ENCODE data around the gene CDCP2. TPM values are rescaled to one million over a fixed set of nuclear protein-coding genes. Genes with fewer than 3 reads are reported as not detected.

Gene CDCP2
- total RNA-seq, 1 experiment from 2014 or later = not detected

DNA sequence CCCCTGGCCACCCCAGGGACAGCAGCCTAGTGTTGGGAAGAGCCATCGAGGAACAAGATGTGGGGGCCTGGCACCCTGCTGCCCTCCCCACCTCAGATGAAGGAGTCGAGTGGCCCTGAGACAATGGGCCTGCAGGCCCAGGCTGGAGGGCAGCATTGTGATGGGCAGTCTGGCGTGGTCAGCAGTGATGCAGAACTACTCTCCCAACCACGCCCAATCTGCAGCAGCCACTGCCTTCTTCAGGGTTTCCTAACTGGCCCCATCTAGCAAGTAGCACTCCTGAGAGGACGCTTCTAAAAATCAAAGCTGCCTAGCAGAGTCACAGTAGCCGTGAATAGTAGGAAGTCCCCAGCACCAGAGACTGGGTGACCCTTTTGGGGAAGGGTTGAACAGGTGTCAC is 18.5 kb downstream of the CDCP2 start:
- Mint-ChIP-seq H3K27me3 (ENCODE audit: low read depth) (peaks cover 3% of the 10 kb centered on the region; the same call in 1 of the 2 replicates), H3K27ac (no peak overlapping the region), H3K4me3 (no peak overlapping the region), H3K4me1 (peaks cover 35% of the 10 kb centered on the region), H3K36me3 (no peaks in the 10 kb centered on the region), H3K9me3 (no peaks in the 10 kb centered on the region)
- no peak for ATAC-seq
- DNase-seq (ENCODE audit: low spot score) = no peak
- ChIA-PET POLR2A (no interaction called here), CTCF (interaction anchor here (1.7 to 4.3 kb wide), 2 partner anchors 9 to 12 kb away, joined by 14 to 39 read pairs; no protein-coding TSS in a partner anchor)
- no peak for TF ChIP-seq ESRRA (CRISPR knock-in tag; IDR thresholded peaks at IDR 0.05; ENCODE audit: borderline replicate concordance)
- TF ChIP-seq, protein P1, sequence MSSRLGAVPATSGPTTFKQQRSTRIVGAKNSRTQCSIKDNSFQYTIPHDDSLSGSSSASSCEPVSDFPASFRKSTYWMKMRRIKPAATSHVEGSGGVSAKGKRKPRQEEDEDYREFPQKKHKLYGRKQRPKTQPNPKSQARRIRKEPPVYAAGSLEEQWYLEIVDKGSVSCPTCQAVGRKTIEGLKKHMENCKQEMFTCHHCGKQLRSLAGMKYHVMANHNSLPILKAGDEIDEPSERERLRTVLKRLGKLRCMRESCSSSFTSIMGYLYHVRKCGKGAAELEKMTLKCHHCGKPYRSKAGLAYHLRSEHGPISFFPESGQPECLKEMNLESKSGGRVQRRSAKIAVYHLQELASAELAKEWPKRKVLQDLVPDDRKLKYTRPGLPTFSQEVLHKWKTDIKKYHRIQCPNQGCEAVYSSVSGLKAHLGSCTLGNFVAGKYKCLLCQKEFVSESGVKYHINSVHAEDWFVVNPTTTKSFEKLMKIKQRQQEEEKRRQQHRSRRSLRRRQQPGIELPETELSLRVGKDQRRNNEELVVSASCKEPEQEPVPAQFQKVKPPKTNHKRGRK (CRISPR knock-in tag; IDR thresholded peaks at IDR 0.05; ENCODE audit: borderline replicate concordance) = no peak
- no peak for TF ChIP-seq KAT7 (CRISPR knock-in tag; IDR thresholded peaks at IDR 0.05; ENCODE audit: borderline replicate concordance)
- no peak for TF ChIP-seq JAZF1 (CRISPR knock-in tag; IDR thresholded peaks at IDR 0.05)
- TF ChIP-seq TP53 (CRISPR knock-in tag; IDR thresholded peaks at IDR 0.05) = no peak
- TF ChIP-seq, protein P2, sequence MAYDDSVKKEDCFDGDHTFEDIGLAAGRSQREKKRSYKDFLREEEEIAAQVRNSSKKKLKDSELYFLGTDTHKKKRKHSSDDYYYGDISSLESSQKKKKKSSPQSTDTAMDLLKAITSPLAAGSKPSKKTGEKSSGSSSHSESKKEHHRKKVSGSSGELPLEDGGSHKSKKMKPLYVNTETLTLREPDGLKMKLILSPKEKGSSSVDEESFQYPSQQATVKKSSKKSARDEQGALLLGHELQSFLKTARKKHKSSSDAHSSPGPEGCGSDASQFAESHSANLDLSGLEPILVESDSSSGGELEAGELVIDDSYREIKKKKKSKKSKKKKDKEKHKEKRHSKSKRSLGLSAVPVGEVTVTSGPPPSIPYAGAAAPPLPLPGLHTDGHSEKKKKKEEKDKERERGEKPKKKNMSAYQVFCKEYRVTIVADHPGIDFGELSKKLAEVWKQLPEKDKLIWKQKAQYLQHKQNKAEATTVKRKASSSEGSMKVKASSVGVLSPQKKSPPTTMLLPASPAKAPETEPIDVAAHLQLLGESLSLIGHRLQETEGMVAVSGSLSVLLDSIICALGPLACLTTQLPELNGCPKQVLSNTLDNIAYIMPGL (CRISPR knock-in tag; IDR thresholded peaks at IDR 0.05) = no peak
- no peak for TF ChIP-seq TEAD4 (CRISPR knock-in tag; IDR thresholded peaks at IDR 0.05)
- TF ChIP-seq HMGA2 (CRISPR knock-in tag; IDR thresholded peaks at IDR 0.05) = no peak
- no peak for TF ChIP-seq FOXJ3 (CRISPR knock-in tag; IDR thresholded peaks at IDR 0.05; ENCODE audit: borderline replicate concordance)
- TF ChIP-seq, protein P3, sequence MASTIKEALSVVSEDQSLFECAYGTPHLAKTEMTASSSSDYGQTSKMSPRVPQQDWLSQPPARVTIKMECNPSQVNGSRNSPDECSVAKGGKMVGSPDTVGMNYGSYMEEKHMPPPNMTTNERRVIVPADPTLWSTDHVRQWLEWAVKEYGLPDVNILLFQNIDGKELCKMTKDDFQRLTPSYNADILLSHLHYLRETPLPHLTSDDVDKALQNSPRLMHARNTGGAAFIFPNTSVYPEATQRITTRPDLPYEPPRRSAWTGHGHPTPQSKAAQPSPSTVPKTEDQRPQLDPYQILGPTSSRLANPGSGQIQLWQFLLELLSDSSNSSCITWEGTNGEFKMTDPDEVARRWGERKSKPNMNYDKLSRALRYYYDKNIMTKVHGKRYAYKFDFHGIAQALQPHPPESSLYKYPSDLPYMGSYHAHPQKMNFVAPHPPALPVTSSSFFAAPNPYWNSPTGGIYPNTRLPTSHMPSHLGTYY (CRISPR knock-in tag; IDR thresholded peaks at IDR 0.05) = no peak
- no peak for TF ChIP-seq ELF4 (CRISPR knock-in tag; IDR thresholded peaks at IDR 0.05; ENCODE audit: low read depth)
- TF ChIP-seq, protein P4, sequence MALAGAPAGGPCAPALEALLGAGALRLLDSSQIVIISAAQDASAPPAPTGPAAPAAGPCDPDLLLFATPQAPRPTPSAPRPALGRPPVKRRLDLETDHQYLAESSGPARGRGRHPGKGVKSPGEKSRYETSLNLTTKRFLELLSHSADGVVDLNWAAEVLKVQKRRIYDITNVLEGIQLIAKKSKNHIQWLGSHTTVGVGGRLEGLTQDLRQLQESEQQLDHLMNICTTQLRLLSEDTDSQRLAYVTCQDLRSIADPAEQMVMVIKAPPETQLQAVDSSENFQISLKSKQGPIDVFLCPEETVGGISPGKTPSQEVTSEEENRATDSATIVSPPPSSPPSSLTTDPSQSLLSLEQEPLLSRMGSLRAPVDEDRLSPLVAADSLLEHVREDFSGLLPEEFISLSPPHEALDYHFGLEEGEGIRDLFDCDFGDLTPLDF (CRISPR knock-in tag; IDR thresholded peaks at IDR 0.05) = no peak
- TF ChIP-seq, protein P5, sequence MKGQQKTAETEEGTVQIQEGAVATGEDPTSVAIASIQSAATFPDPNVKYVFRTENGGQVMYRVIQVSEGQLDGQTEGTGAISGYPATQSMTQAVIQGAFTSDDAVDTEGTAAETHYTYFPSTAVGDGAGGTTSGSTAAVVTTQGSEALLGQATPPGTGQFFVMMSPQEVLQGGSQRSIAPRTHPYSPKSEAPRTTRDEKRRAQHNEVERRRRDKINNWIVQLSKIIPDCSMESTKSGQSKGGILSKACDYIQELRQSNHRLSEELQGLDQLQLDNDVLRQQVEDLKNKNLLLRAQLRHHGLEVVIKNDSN (CRISPR knock-in tag; IDR thresholded peaks at IDR 0.05) = no peak
- no peak for TF ChIP-seq OVOL2 (CRISPR knock-in tag; IDR thresholded peaks at IDR 0.05; ENCODE audit: borderline replicate concordance)
- TF ChIP-seq NR1H2 (CRISPR knock-in tag; IDR thresholded peaks at IDR 0.05) = no peak
- TF ChIP-seq, protein P6, sequence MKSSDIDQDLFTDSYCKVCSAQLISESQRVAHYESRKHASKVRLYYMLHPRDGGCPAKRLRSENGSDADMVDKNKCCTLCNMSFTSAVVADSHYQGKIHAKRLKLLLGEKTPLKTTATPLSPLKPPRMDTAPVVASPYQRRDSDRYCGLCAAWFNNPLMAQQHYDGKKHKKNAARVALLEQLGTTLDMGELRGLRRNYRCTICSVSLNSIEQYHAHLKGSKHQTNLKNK (CRISPR knock-in tag; IDR thresholded peaks at IDR 0.05) = no peak
- TF ChIP-seq, protein P7, sequence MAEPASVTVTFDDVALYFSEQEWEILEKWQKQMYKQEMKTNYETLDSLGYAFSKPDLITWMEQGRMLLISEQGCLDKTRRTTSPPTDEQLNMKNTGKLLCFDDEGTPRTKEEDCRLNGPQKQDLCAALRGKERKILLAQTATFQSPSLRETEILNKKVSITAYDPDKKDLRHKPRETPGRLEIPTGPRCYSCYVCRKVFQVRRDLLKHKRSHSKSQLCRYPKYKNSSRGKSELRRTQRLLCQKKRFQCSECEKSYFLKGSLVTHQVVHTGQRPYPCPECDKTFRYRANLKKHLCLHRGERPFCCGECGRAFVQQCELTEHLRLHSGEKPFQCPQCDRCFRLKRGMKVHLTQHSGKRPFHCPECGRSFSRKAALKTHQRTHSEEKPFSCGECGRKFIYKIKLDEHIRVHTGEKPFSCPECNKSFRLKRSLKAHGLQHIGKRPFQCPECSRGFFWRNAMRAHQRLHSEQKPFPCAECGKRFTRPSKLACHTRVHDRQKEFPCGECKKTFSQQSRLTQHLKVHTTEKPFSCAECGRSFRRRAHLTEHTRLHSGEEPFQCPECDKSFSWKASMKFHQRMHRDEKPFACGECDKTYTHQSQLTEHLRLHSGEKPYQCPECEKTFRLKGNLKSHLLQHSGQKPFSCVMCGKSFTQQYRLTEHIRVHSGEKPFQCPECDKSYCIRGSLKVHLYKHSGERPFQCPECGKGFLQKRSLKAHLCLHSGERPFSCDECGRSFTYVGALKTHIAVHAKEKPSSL (CRISPR knock-in tag; conservative IDR thresholded peaks at IDR 0.05) = no peak
- no peak for TF ChIP-seq MXD4 (CRISPR knock-in tag; IDR thresholded peaks at IDR 0.05; ENCODE audit: borderline replicate concordance)
- no peak for TF ChIP-seq TCF7 (CRISPR knock-in tag; IDR thresholded peaks at IDR 0.05; ENCODE audit: low read depth)
- TF ChIP-seq NFATC4 (CRISPR knock-in tag; IDR thresholded peaks at IDR 0.05) = no peak

Data from WTC11 (cell line).